GM21723 (cell line): ENCODE data around the gene FAHD1.
"Not testable (repeated sequence)": the region's sequence is repeated elsewhere in the genome, so short reads cannot be mapped to it uniquely, and the experiment has no call there.

Source experiments
- ATAC-seq: cut with Tn5 transposase; IDR thresholded peaks from one replicate; pipeline ENCODE4 v1.9.1; 2021; ENCODE audit warnings: mild to moderate bottlenecking, moderate library complexity; ENCODE audit not compliant: unreplicated experiment

FAHD1 gene

DNA sequence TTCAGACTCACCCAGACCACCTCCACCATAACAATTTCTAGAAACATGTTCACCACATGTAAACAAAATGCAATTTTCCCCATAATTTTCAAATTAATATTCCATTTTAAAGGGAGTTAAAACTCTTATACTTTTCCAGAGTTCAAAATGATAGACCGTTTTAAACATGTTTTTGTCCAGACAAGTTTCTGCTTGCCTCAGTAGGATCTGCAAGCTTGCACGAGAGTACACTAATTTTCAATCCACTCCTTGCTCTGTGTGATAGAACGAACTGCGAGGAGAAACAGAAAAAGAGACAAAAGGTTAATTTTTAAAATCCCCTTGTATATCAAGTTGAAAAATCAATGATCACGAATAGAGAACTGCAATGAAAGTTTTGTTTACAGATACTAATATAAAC is 7.1 kb downstream of the FAHD1 start:
- ATAC-seq = no peak

- ATAC-seq = no peak
Observed at GRCh38 chr16:1839554-1839953, 12.5 kb downstream of the FAHD1 start.

GRCh38 chr16:1845985-1846384 is 19.0 kb downstream of the FAHD1 start:
- no peak for ATAC-seq

- no peak for ATAC-seq
Observed at GRCh38 chr16:1846416-1846815, 19.4 kb downstream of the FAHD1 start.

GRCh38 chr16:1850981-1851380 is 24.0 kb downstream of the FAHD1 start:
- ATAC-seq = no peak

- ATAC-seq = no peak
Observed at GRCh38 chr16:1851793-1852192, 24.8 kb downstream of the FAHD1 start.

DNA sequence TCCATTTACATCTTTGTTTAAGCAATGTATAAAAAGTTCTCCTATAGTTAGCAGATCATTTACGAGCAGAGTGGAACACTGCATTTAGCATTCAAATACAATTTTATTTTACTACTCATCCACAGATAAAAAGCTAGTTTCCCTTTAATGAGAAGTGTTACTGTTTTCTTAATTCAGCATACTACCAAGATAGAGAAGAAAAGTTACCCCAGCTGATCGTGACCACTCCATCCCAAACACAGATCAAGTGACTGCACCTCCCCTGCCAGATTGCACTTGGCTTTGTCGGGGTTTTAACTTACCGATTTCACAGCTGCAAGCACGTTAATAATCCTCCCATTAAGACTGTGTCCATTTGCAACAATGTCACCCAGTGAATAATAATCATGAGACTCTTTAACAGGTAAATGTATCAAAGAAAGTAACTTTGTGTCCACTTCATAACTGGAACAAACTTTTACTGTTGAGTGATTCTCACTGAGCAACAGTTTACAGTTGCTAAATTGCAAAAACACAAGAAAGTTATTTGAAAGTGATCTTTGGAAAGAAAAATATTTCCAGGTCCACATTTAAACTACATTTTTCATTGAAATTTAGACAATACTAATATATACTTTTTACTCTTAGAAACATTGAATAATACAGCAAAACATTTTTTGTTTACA is 30.6 kb downstream of the FAHD1 start:
- no peak for ATAC-seq

- ATAC-seq = no peak
Observed at GRCh38 chr16:1858189-1858865, 31.3 kb downstream of the FAHD1 start.

GRCh38 chr16:1859650-1860049 is 32.6 kb downstream of the FAHD1 start:
- no peak for ATAC-seq

GRCh38 chr16:1861730-1862129 is 34.7 kb downstream of the FAHD1 start:
- ATAC-seq = no peak

DNA sequence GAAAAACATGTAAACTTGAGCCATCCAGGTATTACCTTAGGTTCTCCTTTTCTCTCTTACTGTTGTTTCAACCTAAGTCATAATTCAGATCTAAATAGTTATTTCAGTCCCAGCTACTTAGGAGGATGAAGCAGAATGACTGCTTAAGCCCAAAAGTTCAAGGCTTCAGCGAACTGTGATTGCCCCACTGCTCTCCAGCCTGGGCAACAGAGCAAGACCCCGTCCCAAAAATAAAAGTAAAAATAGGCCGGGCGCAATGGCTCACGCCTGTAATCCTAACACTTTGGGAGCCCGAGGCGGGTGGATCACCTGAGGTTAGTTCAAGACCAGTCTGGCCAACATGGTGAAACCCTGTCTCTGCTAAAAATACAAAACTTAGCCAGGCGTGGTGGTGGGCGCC is 35.4 kb downstream of the FAHD1 start:
- ATAC-seq = no peak

GRCh38 chr16:1863681-1864460 is 36.9 kb downstream of the FAHD1 start:
- no peak for ATAC-seq

DNA sequence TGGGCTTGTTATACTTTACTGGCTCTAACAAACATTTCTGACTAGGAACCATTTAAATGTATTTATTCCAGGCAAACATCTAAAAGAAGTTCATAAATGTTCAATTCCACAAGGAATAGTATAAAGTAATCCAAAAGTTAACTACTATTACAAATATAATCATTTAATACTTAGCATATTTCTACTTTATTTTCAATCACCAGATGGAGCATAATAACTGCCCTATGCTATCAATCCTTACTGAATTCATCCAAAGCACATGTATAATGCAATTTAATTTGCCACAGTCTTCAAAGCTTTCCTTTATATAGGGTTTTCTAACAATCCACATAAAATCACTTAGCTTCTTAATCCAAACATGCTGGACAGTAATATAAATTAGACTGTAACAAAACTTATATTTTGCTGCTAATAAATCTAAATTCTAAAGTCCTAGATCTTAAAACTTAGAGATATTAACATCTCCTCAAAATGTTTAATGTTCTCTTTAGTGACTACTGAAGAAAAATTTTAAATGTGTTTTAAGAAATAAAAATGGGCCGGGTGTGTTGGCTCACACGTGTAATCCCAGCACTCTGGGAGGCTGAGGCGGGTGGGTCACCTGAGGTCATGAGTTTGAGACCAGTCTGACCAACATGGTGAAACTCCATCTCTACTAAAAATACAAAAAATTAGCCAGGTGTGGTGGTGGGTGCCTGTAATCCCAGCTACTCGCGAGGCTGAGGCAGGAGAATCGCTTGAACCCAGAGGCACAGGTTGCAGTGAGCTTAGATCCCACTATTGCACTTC is 39.1 kb downstream of the FAHD1 start:
- ATAC-seq = no peak

DNA sequence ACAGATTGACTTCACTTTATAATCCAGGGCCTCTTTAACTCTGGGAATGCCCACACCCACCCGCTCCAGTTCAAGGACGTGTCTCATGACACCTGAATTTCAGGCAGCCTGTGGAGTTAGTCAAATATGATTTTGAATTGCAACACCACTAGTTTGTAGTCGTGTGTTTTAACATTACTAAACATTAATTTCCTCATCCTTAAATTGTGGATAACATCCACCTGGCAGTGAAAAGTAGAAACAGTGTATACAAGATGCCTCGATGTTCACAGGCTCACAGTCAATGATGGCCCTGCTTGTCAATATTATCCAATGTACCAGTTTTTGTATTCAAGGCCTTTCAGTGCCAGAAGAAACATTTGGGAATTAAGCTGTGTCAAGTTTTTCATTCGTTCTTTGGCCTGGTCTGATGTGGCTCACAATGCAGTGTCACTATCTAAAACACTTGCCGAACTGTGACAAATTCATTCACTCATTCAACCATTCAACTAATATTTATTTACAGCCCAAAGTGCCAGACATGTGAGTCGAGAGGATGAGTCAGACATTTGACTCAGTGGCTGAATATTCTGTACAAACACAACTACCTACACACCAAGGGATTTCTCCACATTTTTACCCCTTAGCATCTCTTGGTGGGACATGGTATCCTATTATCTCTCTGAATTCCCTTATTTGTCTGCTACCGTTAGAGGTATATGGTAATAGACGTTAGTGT is 43.5 kb downstream of the FAHD1 start:
- no peak for ATAC-seq

GRCh38 chr16:1871974-1872635 is 45.1 kb downstream of the FAHD1 start, which contains the start of gene MEIOB:
TSS of gene MEIOB (minus strand) at chr16:1872164. CDS start at chr16:1868175, 3,989 bp downstream.
- ATAC-seq = no peak

GRCh38 chr16:1874854-1875253 is 47.8 kb downstream of the FAHD1 start:
- no peak for ATAC-seq

DNA sequence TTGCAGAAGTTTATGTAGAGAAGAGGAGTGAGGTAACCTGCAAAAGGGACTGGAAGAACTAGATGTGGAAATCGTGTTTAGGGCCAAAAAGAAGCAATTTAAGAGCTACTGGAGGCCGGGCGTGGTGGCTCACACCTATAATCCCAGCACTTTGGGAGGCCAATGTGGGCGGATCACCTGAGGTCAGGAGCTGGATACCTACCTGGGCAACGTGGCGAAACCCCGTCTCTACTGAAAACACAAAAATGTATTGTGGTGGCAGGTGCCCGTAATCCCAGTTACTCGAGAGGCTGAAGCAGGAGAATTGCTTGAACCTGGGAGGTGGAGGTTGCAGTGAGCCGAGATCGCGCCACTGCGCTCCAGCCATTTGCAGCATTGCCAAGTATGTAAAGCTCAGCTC is 49.1 kb downstream of the FAHD1 start:
- not testable (repeated sequence) for ATAC-seq

DNA sequence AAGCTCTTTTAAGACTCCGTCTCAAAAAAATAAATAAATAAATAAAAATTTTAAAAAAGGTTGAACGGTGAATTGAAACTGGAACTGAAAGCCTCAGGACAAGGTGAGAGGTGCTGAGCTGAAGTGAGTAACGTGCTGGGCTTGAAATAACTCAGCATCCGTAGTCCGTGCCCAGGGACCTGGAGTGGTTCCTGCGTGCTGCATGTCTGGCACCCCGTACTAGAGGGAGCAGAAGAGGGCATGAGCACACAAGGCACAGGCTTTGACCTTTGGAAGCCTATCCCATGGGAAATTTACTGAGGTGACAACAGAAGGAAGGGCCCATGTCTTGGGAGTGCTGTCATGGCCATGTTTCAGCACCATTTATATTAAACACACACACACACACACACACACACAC is 49.5 kb downstream of the FAHD1 start:
- no peak for ATAC-seq

DNA sequence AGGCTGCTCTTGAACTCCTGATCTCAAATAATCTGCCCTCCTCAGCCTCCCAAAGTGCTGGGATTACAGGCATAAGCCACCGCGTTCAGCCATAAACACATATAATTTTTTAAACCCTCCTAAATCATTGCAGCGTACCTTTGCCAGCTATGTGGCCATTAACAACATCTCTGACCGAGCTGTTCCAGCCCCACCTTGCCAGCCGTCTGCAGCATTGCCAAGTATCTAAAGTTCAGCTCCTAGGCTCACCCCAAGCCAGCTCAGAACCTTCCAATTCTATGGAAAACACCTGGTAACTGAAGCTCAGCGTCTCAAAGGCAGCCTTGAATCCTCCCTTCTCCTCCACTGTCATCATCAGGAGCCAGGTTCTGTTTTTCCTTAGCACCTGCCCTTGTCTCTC is 50.1 kb downstream of the FAHD1 start:
- ATAC-seq = no peak

DNA sequence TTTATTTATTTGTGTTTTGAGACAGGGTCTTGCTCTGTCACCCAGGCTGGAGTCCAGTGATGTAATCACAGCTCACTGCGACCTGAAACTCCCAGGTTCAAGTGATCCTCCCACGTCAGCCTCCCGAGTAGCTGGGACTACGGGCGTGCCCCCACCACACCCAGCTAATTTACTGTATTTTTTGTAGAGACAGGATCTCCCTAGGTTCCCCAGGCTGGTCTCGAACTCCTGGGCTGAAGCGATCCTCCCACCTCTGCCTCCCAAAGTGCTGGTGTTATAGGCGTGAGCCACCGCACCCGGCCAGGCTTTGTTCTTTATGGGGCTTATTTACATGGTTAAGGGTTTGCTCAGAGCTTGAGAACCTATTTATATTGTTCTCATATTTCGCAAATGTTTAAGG is 50.8 kb downstream of the FAHD1 start:
- ATAC-seq = no peak
